HEK293 (cell line): Measurements from ENCODE around the gene SAXO1.

Experiments used
- CTCF ChIA-PET: fragments of 350-600 bp; formaldehyde crosslinking; extraction: SDS; loops from one replicate; lab custom pipeline; 2021; ENCODE audit warnings: antibody characterized with exemption; lab: Yijun Ruan, JAX
- POLR2A ChIA-PET: fragments of 300-600 bp; formaldehyde crosslinking; extraction: SDS; loops from one replicate; lab custom pipeline; 2020; ENCODE audit warnings: antibody characterized with exemption, inconsistent platforms; lab: Yijun Ruan, JAX
- H3K27ac ChIP-seq: fragments of 200-500 bp; sonication (Bioruptor generic); 2 replicates; pipeline ENCODE4 v1.5.1; 2014; ENCODE audit warnings: low read depth, low read length, control low read depth, inconsistent platforms; ENCODE audit errors: extremely low read depth
- H3K36me3 ChIP-seq, 2 experiments: fragments of 200-500 bp in 1 of 2; sonication (Bioruptor generic) in 1 of 2; 1 replicate in 1 of 2; 2 replicates in 1 of 2; pipeline ENCODE4 v1.5.1; 2014 to 2017; ENCODE audit warnings: inconsistent platforms in 2 of 2, low read length in 2 of 2; ENCODE audit not compliant: control insufficient read depth in 2 of 2, insufficient read depth in 1 of 2
- H3K4me1 ChIP-seq: fragments of 200-500 bp; sonication (Bioruptor generic); 2 replicates; pipeline ENCODE4 v1.5.1; 2014; ENCODE audit warnings: mild to moderate bottlenecking, low read length, inconsistent platforms; ENCODE audit not compliant: control insufficient read depth, insufficient read depth
- H3K4me3 ChIP-seq: 2 replicates; pipeline ENCODE4 v1.5.1; 2011; ENCODE audit warnings: low read depth, mild to moderate bottlenecking, control low read depth, low read length, moderate library complexity
- H3K9me3 ChIP-seq: fragments of 200-500 bp; sonication (Bioruptor generic); 2 replicates; pipeline ENCODE4 v1.5.1; 2014; ENCODE audit warnings: low read depth, low read length, inconsistent platforms; ENCODE audit not compliant: control insufficient read depth, insufficient read depth
- GFI1B ChIP-seq: fragments of 450-650 bp; formaldehyde crosslinking; IDR thresholded peaks from 2 replicates; pipeline ENCODE4 v1.5.1; 2016; ENCODE audit warnings: missing biosample characterization, missing genetic modification characterization
- HOXC10 ChIP-seq: sonication (generic); formaldehyde crosslinking; IDR thresholded peaks from 2 replicates; pipeline ENCODE4 v1.8.1; 2023; ENCODE audit warnings: mild to moderate bottlenecking, missing genetic modification reagents
- IKZF3 ChIP-seq: fragments of 450-650 bp; IDR thresholded peaks from 2 replicates; pipeline ENCODE4 v1.5.0; 2018; ENCODE audit warnings: missing biosample characterization, mild to moderate bottlenecking, missing genetic modification characterization, moderate library complexity
- KLF8 ChIP-seq: fragments of 450-650 bp; formaldehyde crosslinking; IDR thresholded peaks from 2 replicates; pipeline ENCODE4 v1.5.1; 2016; ENCODE audit warnings: missing biosample characterization, missing genetic modification characterization
- SCRT1 ChIP-seq: fragments of 450-650 bp; formaldehyde crosslinking; IDR thresholded peaks from 2 replicates; pipeline ENCODE4 v1.5.1; 2016; ENCODE audit warnings: missing biosample characterization, missing genetic modification characterization, borderline replicate concordance
- TRIM28 ChIP-seq: IDR thresholded peaks from 2 replicates; pipeline ENCODE4 v1.6.1; 2011; ENCODE audit warnings: low read length, control low read depth, borderline replicate concordance
- ZBTB20 ChIP-seq: fragments of 450-650 bp; formaldehyde crosslinking; IDR thresholded peaks from 2 replicates; pipeline ENCODE4 v1.5.1; 2016; ENCODE audit warnings: missing biosample characterization, missing genetic modification characterization
- ZFP41 ChIP-seq: fragments of 450-650 bp; formaldehyde crosslinking; IDR thresholded peaks from 2 replicates; pipeline ENCODE4 v1.5.1; 2016; ENCODE audit warnings: missing biosample characterization, missing genetic modification characterization, borderline replicate concordance
- ZIC2 ChIP-seq: fragments of 450-650 bp; formaldehyde crosslinking; IDR thresholded peaks from 2 replicates; pipeline ENCODE4 v1.5.1; 2016; ENCODE audit warnings: missing biosample characterization, missing genetic modification characterization
- ZNF138 ChIP-seq: fragments of 450-650 bp; formaldehyde crosslinking; IDR thresholded peaks from 2 replicates; pipeline ENCODE4 v1.5.1; 2016; ENCODE audit warnings: missing biosample characterization, missing genetic modification characterization, borderline replicate concordance
- ZNF248 ChIP-seq: fragments of 450-650 bp; formaldehyde crosslinking; IDR thresholded peaks from 2 replicates; pipeline ENCODE4 v1.5.1; 2017; ENCODE audit warnings: missing biosample characterization, missing genetic modification characterization
- ZNF311 ChIP-seq: fragments of 450-650 bp; formaldehyde crosslinking; IDR thresholded peaks from 2 replicates; pipeline ENCODE4 v1.5.1; 2017; ENCODE audit warnings: missing biosample characterization, missing genetic modification characterization, borderline replicate concordance
- ZNF423 ChIP-seq: fragments of 450-650 bp; formaldehyde crosslinking; IDR thresholded peaks from 2 replicates; pipeline ENCODE4 v1.5.1; 2016; ENCODE audit warnings: missing biosample characterization, missing genetic modification characterization
- ZNF426 ChIP-seq: fragments of 450-650 bp; formaldehyde crosslinking; IDR thresholded peaks from 2 replicates; pipeline ENCODE4 v1.5.1; 2017; ENCODE audit warnings: missing biosample characterization, missing genetic modification characterization, mild to moderate bottlenecking, inconsistent platforms, moderate library complexity
- ZNF530 ChIP-seq: fragments of 450-650 bp; formaldehyde crosslinking; IDR thresholded peaks from 2 replicates; pipeline ENCODE4 v1.5.1; 2016; ENCODE audit warnings: low read depth, missing biosample characterization, missing genetic modification characterization
- ZNF76 ChIP-seq: fragments of 450-650 bp; formaldehyde crosslinking; IDR thresholded peaks from 2 replicates; pipeline ENCODE4; 2016; ENCODE audit warnings: low read depth, missing biosample characterization, missing genetic modification characterization, borderline replicate concordance
- TF ChIP-seq, protein P1 (sequence below): fragments of 450-650 bp; formaldehyde crosslinking; IDR thresholded peaks from 2 replicates; pipeline ENCODE4 v1.5.1; 2016; ENCODE audit warnings: missing biosample characterization, missing genetic modification characterization
- TF ChIP-seq, protein P2 (sequence below): fragments of 450-650 bp; IDR thresholded peaks from 2 replicates; pipeline ENCODE4 v1.5.1; 2018; ENCODE audit warnings: missing biosample characterization, missing genetic modification characterization
- TF ChIP-seq, protein P3 (sequence below): fragments of 450-650 bp; formaldehyde crosslinking; IDR thresholded peaks from 2 replicates; pipeline ENCODE4 v1.5.1; 2016; ENCODE audit warnings: missing biosample characterization, missing genetic modification characterization
- TF ChIP-seq, protein P4 (sequence below): fragments of 450-650 bp; formaldehyde crosslinking; IDR thresholded peaks from 2 replicates; pipeline ENCODE4 v1.5.1; 2016; ENCODE audit warnings: missing biosample characterization, missing genetic modification characterization

SAXO1 gene

GRCh38 chr9:19048966-19049916 lies 16.2 kb upstream of the SAXO1 start, which contains the start of gene RRAGA (continued):
- TF ChIP-seq, protein P1, sequence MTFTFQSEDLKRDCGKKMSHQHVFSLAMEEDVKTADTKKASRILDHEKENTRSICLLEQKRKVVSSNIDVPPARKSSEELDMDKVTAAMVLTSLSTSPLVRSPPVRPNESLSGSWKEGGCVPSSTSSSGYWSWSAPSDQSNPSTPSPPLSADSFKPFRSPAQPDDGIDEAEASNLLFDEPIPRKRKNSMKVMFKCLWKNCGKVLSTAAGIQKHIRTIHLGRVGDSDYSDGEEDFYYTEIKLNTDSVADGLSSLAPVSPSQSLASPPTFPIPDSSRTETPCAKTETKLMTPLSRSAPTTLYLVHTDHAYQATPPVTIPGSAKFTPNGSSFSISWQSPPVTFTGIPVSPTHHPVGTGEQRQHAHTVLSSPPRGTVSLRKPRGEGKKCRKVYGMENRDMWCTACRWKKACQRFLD (tag by site-specific recombination), result no peak
- TF ChIP-seq IKZF3, result no peak
- TF ChIP-seq ZNF530 (tag by site-specific recombination), result no peak
- peak; percentile 83 for TF ChIP-seq ZNF76 (tag by site-specific recombination)
- TF ChIP-seq ZNF248 (tag by site-specific recombination), result no peak

DNA sequence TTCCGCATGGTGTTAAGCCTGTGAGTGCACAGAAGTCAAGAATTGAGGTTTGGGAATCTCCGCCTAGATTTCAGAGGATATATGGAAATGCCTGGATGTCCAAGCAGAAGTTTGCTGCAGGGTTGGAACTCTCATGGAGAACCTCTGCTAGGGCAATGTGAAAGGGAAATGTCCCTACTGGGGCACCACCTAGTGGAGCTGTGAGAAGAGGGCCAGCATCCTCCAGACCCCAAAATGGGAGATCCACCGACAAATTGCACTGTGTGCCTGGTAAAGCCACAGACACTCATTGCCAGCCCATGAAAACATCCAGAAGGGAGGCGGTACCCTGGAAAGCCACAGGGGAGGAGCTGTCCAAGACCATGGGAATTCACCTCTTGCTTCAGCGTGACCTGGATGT lies 3.6 kb upstream of the SAXO1 start:
- Histone ChIP-seq H3K36me3 (no peaks in the 10 kb centered on the region), H3K4me1 (no peaks in the 10 kb centered on the region), H3K4me3 (no peak overlapping the region), H3K9me3 (no peaks in the 10 kb centered on the region), H3K27ac (no peak overlapping the region)
- POLR2A ChIA-PET, result interaction anchor here (1.4 kb wide), 1 partner anchor 12 kb away, joined by 3 read pairs; no protein-coding TSS in a partner anchor
- no peak for TF ChIP-seq KLF8 (tag by site-specific recombination)
- TF ChIP-seq GFI1B (tag by site-specific recombination), result no peak
- no peak for TF ChIP-seq ZBTB20 (tag by site-specific recombination)
- TF ChIP-seq ZNF138, result no peak
- no peak for TF ChIP-seq ZIC2
- TF ChIP-seq, protein P2, sequence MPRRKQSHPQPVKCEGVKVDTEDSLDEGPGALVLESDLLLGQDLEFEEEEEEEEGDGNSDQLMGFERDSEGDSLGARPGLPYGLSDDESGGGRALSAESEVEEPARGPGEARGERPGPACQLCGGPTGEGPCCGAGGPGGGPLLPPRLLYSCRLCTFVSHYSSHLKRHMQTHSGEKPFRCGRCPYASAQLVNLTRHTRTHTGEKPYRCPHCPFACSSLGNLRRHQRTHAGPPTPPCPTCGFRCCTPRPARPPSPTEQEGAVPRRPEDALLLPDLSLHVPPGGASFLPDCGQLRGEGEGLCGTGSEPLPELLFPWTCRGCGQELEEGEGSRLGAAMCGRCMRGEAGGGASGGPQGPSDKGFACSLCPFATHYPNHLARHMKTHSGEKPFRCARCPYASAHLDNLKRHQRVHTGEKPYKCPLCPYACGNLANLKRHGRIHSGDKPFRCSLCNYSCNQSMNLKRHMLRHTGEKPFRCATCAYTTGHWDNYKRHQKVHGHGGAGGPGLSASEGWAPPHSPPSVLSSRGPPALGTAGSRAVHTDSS (tag by site-specific recombination), result no peak
- no peak for TF ChIP-seq TRIM28
- no peak for TF ChIP-seq HOXC10 (CRISPR knock-in tag)
- no peak for TF ChIP-seq ZFP41
- no peak for TF ChIP-seq ZNF311 (tag by site-specific recombination)
- TF ChIP-seq SCRT1, result no peak
- TF ChIP-seq, protein P3, sequence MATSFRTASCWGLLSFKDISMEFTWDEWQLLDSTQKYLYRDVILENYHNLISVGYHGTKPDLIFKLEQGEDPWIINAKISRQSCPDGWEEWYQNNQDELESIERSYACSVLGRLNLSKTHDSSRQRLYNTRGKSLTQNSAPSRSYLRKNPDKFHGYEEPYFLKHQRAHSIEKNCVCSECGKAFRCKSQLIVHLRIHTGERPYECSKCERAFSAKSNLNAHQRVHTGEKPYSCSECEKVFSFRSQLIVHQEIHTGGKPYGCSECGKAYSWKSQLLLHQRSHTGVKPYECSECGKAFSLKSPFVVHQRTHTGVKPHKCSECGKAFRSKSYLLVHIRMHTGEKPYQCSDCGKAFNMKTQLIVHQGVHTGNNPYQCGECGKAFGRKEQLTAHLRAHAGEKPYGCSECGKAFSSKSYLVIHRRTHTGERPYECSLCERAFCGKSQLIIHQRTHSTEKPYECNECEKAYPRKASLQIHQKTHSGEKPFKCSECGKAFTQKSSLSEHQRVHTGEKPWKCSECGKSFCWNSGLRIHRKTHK (tag by site-specific recombination), result no peak
- no peak for TF ChIP-seq ZNF423 (tag by site-specific recombination)
- CTCF ChIA-PET, result interaction anchor here (0.9 to 1.7 kb wide), 3 partner anchors 8 to 421 kb away, joined by 3 to 7 read pairs (median 5); partner anchors contain the start of gene RRAGA

GRCh38 chr9:19032406-19032805 lies 603 bp downstream of the SAXO1 start:
- H3K36me3 ChIP-seq, result no peaks in the 10 kb centered on the region
- H3K9me3 ChIP-seq, result no peaks in the 10 kb centered on the region
- TF ChIP-seq ZNF426, result no peak
- TF ChIP-seq, protein P4, sequence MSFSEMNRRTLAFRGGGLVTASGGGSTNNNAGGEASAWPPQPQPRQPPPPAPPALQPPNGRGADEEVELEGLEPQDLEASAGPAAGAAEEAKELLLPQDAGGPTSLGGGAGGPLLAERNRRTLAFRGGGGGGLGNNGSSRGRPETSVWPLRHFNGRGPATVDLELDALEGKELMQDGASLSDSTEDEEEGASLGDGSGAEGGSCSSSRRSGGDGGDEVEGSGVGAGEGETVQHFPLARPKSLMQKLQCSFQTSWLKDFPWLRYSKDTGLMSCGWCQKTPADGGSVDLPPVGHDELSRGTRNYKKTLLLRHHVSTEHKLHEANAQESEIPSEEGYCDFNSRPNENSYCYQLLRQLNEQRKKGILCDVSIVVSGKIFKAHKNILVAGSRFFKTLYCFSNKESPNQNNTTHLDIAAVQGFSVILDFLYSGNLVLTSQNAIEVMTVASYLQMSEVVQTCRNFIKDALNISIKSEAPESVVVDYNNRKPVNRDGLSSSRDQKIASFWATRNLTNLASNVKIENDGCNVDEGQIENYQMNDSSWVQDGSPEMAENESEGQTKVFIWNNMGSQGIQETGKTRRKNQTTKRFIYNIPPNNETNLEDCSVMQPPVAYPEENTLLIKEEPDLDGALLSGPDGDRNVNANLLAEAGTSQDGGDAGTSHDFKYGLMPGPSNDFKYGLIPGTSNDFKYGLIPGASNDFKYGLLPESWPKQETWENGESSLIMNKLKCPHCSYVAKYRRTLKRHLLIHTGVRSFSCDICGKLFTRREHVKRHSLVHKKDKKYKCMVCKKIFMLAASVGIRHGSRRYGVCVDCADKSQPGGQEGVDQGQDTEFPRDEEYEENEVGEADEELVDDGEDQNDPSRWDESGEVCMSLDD (tag by site-specific recombination), result no peak
- no peak overlapping the region for H3K4me3 ChIP-seq
- no peak overlapping the region for H3K27ac ChIP-seq
- no peaks in the 10 kb centered on the region for H3K4me1 ChIP-seq
- CTCF ChIA-PET, result no interaction called here
- POLR2A ChIA-PET, result no interaction called here
